ENCODE measurements around the gene ARHGEF40.

The ARHGEF40 gene

DNA sequence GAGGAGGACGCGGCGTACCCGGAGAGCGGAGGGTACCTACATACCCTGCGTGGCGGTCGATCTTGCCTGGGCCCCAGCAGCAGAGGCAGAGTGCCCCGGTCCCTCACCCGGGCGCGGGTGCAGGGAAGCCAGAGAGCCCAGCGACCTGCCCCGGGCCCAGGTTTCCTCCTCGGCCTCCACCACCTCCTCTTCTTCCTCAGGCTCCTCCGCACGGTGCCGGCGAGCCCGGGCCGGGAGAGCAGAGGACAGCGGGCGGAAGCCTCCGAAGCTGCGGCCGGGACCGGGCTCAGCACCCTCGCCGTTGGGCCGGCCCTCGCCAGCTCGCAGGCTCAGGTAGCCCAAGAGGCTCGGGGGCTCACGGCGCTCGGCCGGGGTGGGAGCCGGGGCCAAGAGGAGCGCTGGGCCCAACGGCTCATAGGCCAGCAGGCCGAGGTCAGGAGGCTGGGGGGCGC, 21.7 kb downstream of the ARHGEF40 start:
- DNase-seq: no peak
- H3K9me3 ChIP-seq (ENCODE audit: control insufficient read depth, low read length): no peaks in the 10 kb centered on the region
- peaks cover 11% of the 10 kb centered on the region for H3K4me1 ChIP-seq (ENCODE audit: control insufficient read depth, insufficient read depth, low read length, poor library complexity, severe bottlenecking)
- H3K36me3 ChIP-seq (ENCODE audit: control insufficient read depth, insufficient read depth, low read length): no peaks in the 10 kb centered on the region
- H3K27me3 ChIP-seq (replicated peaks; ENCODE audit: control insufficient read depth, insufficient read depth, low read length, poor library complexity, severe bottlenecking): no peaks in the 10 kb centered on the region
- H3K4me3 ChIP-seq (ENCODE audit: insufficient read depth, low read depth, low read length, poor library complexity, severe bottlenecking): no peak overlapping the region
- peak overlapping the region; percentile 22 for H3K27ac ChIP-seq (ENCODE audit: insufficient read depth, low read length, poor library complexity, severe bottlenecking)

DNA sequence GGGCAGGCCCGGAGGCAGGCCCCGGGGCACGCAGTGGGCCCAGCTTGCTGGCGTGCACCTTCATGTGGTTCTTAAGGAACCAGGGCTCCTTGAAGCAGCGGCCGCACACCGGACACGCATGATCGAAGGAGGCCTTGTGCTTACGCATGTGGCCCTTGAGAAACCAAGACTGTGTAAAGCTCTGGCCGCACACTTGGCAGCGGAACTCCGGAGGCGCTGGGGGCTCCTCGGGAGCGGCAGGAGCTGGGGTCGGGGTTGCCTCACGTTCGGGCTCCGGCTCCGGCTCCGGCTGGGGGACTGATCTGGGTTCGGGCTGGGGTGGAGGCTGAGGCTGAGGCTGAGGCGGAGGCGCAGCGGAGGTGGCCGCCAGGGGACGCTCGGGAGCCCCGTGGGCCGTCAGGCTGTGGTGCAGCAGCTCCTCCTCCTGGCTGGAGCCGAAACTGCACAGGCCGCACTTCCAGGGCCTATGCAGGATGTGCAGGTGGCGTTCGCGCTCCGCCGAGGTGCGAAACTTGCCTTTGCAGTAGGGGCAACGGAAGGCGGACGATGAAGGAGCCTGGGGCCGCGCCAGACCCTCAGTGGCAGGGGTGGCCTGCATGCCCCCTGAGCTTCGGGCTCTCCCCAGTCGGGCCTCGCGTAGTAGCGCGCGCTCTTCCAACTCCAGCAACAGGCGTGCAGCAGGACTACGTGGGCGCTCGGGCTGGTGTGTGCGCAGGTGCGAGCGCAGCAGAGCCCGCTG, 22.3 kb downstream of the ARHGEF40 start:
- no peak overlapping the region for H3K27ac ChIP-seq (ENCODE audit: insufficient read depth, low read length, poor library complexity, severe bottlenecking)
- no peak overlapping the region for H3K4me3 ChIP-seq (ENCODE audit: insufficient read depth, low read depth, low read length, poor library complexity, severe bottlenecking)
- no peaks in the 10 kb centered on the region for H3K27me3 ChIP-seq (replicated peaks; ENCODE audit: control insufficient read depth, insufficient read depth, low read length, poor library complexity, severe bottlenecking)
- peak; percentile 75 to 84 (median 83) for DNase-seq
- peaks cover 11% of the 10 kb centered on the region for H3K4me1 ChIP-seq (ENCODE audit: control insufficient read depth, insufficient read depth, low read length, poor library complexity, severe bottlenecking)
- no peaks in the 10 kb centered on the region for H3K9me3 ChIP-seq (ENCODE audit: control insufficient read depth, low read length)
- H3K36me3 ChIP-seq (ENCODE audit: control insufficient read depth, insufficient read depth, low read length): no peaks in the 10 kb centered on the region

DNA sequence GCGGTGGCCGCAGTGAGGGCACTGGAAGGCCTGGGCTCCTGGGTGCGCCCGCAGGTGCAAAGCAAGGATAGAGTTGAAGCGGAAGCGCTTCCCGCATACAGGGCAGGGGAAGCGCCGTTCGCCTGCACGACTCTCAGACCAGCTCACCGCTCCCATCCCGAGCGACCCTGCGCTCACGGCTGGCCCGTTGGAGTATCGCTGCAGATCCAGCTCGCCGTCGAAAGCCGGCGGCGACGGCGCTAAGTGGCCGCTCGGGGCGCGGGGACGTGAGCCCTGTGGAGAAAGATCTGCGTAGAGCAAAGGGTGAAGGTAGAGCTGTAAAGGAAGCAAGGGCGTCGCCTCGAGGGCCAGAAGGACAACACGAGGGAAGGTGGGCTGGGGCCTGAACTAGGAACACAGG, 22.9 kb downstream of the ARHGEF40 start:
- Histone ChIP-seq H3K27me3 (replicated peaks; ENCODE audit: control insufficient read depth, insufficient read depth, low read length, poor library complexity, severe bottlenecking) (no peaks in the 10 kb centered on the region), H3K9me3 (ENCODE audit: control insufficient read depth, low read length) (no peaks in the 10 kb centered on the region), H3K36me3 (ENCODE audit: control insufficient read depth, insufficient read depth, low read length) (no peaks in the 10 kb centered on the region), H3K4me1 (ENCODE audit: control insufficient read depth, insufficient read depth, low read length, poor library complexity, severe bottlenecking) (peaks cover 10% of the 10 kb centered on the region), H3K27ac (ENCODE audit: insufficient read depth, low read length, poor library complexity, severe bottlenecking) (no peak overlapping the region), H3K4me3 (ENCODE audit: insufficient read depth, low read depth, low read length, poor library complexity, severe bottlenecking) (no peak overlapping the region)
- no peak for DNase-seq

GRCh38 chr14:21093769-21094681, 23.9 kb downstream of the ARHGEF40 start:
- DNase-seq: no peak
- no peaks in the 10 kb centered on the region for H3K9me3 ChIP-seq (ENCODE audit: control insufficient read depth, low read length)
- H3K27ac ChIP-seq (ENCODE audit: insufficient read depth, low read length, poor library complexity, severe bottlenecking): no peak overlapping the region
- H3K36me3 ChIP-seq (ENCODE audit: control insufficient read depth, insufficient read depth, low read length): no peaks in the 10 kb centered on the region
- H3K4me3 ChIP-seq (ENCODE audit: insufficient read depth, low read depth, low read length, poor library complexity, severe bottlenecking): no peak overlapping the region
- no peaks in the 10 kb centered on the region for H3K27me3 ChIP-seq (replicated peaks; ENCODE audit: control insufficient read depth, insufficient read depth, low read length, poor library complexity, severe bottlenecking)
- peaks cover 12% of the 10 kb centered on the region for H3K4me1 ChIP-seq (ENCODE audit: control insufficient read depth, insufficient read depth, low read length, poor library complexity, severe bottlenecking)

DNA sequence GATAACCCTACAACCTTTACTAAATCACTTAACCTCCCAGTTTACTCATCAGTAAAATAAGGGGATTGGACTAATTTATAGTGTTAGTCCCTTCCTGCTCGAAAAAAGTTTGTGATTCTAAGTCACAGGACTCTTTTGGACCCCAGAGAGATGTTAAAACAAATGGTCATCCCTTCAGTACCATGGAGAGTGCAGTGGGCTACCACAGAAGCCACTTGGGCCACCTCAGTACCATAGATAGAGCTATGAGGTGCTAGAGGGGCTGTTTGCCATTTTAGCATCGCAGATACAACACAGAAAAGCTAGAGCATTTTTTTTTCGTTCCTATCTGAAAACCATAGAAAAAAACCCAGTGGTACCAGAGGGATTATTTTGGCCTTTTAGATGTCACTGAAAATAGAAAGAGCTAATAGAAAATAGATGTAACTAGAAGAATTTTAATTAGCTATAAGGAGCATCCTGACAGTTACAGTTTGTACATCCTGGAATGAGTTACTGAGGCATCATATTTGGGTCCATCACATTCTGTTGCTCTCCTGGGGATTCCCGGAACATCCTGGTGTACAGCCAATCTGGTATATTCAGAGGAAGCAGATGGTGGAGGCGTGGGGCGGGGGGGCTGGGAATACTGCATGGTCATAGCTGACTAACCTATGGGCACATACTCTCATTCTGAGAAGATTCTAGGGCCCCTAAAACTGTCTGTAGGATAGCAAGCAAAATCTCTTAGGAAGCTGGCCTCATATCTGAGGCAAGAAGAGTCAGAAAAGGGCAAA, 25.5 kb downstream of the ARHGEF40 start:
- Histone ChIP-seq H3K27ac (ENCODE audit: insufficient read depth, low read length, poor library complexity, severe bottlenecking) (no peak overlapping the region), H3K27me3 (replicated peaks; ENCODE audit: control insufficient read depth, insufficient read depth, low read length, poor library complexity, severe bottlenecking) (no peaks in the 10 kb centered on the region), H3K4me3 (ENCODE audit: insufficient read depth, low read depth, low read length, poor library complexity, severe bottlenecking) (no peak overlapping the region), H3K36me3 (ENCODE audit: control insufficient read depth, insufficient read depth, low read length) (no peaks in the 10 kb centered on the region), H3K4me1 (ENCODE audit: control insufficient read depth, insufficient read depth, low read length, poor library complexity, severe bottlenecking) (peaks cover 15% of the 10 kb centered on the region), H3K9me3 (ENCODE audit: control insufficient read depth, low read length) (no peaks in the 10 kb centered on the region)
- no peak for DNase-seq

DNA sequence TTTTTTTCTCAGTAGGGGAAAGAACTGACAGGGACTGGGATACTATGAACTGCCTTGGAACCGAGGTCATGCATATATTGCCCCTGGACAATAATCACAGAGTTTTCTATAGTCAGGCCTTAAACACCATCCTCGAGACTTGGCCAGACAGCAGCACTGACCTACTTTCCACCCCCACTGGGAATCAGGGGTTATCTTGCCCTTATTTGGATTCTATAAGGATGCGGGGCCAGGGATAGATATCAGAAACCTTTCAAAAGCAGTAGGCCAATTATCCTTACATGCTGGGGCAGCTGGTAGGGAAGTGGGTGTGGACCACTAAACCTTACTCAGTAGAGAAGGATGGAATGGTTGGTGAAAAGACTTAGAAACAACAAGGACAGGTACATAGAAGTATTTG, 26.3 kb downstream of the ARHGEF40 start:
- DNase-seq: no peak
- H3K4me1 ChIP-seq (ENCODE audit: control insufficient read depth, insufficient read depth, low read length, poor library complexity, severe bottlenecking): peaks cover 15% of the 10 kb centered on the region
- no peak overlapping the region for H3K4me3 ChIP-seq (ENCODE audit: insufficient read depth, low read depth, low read length, poor library complexity, severe bottlenecking)
- H3K9me3 ChIP-seq (ENCODE audit: control insufficient read depth, low read length): no peaks in the 10 kb centered on the region
- no peaks in the 10 kb centered on the region for H3K27me3 ChIP-seq (replicated peaks; ENCODE audit: control insufficient read depth, insufficient read depth, low read length, poor library complexity, severe bottlenecking)
- no peaks in the 10 kb centered on the region for H3K36me3 ChIP-seq (ENCODE audit: control insufficient read depth, insufficient read depth, low read length)
- no peak overlapping the region for H3K27ac ChIP-seq (ENCODE audit: insufficient read depth, low read length, poor library complexity, severe bottlenecking)

DNA sequence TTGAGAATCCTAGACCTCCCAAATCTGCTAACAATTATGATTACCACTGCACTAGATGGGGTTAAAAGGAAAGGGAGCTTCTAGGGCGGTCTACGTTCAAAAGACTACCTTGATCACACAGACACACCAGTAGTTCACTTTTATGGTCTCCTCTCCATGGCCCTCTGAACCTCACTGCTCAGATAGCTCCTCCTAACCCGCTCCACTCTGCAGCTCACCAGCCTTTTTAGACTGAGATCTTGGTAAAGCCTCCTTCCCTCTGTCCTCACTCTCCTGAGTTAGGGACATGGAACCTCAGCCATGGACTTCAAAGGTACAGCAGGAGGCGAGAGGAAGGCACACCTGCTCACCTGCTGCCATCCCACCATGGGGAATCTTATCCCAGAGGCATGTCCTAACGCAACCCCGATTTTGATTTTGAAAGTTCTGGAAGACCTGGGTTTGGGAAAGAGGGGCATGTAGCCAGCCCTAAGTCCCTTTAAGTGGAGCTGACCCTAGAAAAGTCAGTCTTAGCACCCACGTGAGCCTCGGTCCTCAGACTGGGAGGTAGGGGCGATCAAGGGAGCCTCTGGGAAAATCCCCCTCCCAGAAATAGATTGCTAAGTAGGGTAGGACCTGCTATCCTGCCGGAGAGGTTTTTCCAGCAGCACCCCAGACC, 27.0 kb downstream of the ARHGEF40 start:
- peak overlapping the region; percentile 70 for H3K27ac ChIP-seq (ENCODE audit: insufficient read depth, low read length, poor library complexity, severe bottlenecking)
- no peaks in the 10 kb centered on the region for H3K9me3 ChIP-seq (ENCODE audit: control insufficient read depth, low read length)
- H3K36me3 ChIP-seq (ENCODE audit: control insufficient read depth, insufficient read depth, low read length): no peaks in the 10 kb centered on the region
- peak overlapping the region; percentile 20 for H3K4me3 ChIP-seq (ENCODE audit: insufficient read depth, low read depth, low read length, poor library complexity, severe bottlenecking)
- DNase-seq: no peak
- no peaks in the 10 kb centered on the region for H3K27me3 ChIP-seq (replicated peaks; ENCODE audit: control insufficient read depth, insufficient read depth, low read length, poor library complexity, severe bottlenecking)
- H3K4me1 ChIP-seq (ENCODE audit: control insufficient read depth, insufficient read depth, low read length, poor library complexity, severe bottlenecking): peaks cover 15% of the 10 kb centered on the region

- peak overlapping the region; percentile 70 for H3K27ac ChIP-seq (ENCODE audit: insufficient read depth, low read length, poor library complexity, severe bottlenecking)
- no peaks in the 10 kb centered on the region for H3K9me3 ChIP-seq (ENCODE audit: control insufficient read depth, low read length)
- H3K27me3 ChIP-seq (replicated peaks; ENCODE audit: control insufficient read depth, insufficient read depth, low read length, poor library complexity, severe bottlenecking): no peaks in the 10 kb centered on the region
- no peak for DNase-seq
- no peaks in the 10 kb centered on the region for H3K36me3 ChIP-seq (ENCODE audit: control insufficient read depth, insufficient read depth, low read length)
- H3K4me1 ChIP-seq (ENCODE audit: control insufficient read depth, insufficient read depth, low read length, poor library complexity, severe bottlenecking): peaks cover 15% of the 10 kb centered on the region
- peak overlapping the region; percentile 20 for H3K4me3 ChIP-seq (ENCODE audit: insufficient read depth, low read depth, low read length, poor library complexity, severe bottlenecking)
Observed at GRCh38 chr14:21097636-21098075, 27.6 kb downstream of the ARHGEF40 start.

DNA sequence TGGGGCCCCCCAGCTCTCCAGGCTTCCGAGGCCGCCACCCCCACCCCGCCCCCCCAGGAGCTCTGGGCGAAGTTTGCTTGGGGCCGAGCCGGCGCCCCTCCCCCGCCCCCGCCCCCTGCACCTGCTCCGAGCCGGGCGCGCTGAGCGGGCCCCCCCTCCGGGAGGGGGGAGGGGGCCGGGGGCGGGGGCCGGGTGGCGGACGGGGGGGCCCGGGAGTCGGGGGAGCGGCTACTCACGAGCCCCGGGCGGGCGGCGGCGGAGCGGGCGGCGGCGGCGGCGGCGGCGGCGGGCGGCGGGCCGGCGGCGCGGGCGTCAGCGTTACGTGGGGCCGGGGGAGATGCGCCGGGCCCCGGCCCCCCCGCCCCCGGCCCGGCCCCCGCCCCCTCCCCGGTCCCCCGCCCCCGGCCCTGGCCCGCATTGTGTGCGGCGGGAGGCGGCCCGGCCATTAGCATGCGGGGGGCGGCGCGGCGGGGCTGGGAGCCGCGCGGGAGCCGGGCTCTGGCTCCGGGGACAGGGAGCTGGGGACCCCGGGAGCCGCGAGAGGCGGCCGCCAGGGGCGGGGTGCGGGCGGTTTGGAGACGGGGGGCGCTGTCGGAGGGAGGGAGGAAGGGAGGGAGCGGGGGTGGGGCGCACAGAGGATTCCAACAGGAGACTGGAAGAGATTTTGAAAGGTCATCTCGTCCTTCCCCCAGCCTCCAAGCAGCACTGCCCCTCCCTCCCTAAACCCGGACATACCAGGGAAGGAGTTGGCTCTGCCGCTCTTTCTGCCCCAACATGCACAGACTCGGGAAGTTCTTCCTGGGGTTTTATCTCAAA, 28.2 kb downstream of the ARHGEF40 start, which contains the start of gene ZNF219:
TSS of gene ZNF219 (minus strand) at position 580 of the 816 bp plus-strand sequence. CDS start 5,064 bp downstream, outside the sequence.
- H3K9me3 ChIP-seq (ENCODE audit: control insufficient read depth, low read length): no peaks in the 10 kb centered on the region
- peak within 1 kb of the TSS; percentile 74 for H3K27ac ChIP-seq (ENCODE audit: insufficient read depth, low read length, poor library complexity, severe bottlenecking)
- DNase-seq: peak; percentile 25 to 34 (median 32)
- no peaks in the 10 kb centered on the region for H3K27me3 ChIP-seq (replicated peaks; ENCODE audit: control insufficient read depth, insufficient read depth, low read length, poor library complexity, severe bottlenecking)
- peak within 1 kb of the TSS; percentile 43 for H3K4me3 ChIP-seq (ENCODE audit: insufficient read depth, low read depth, low read length, poor library complexity, severe bottlenecking)
- peaks cover 19% of the 10 kb centered on the region for H3K4me1 ChIP-seq (ENCODE audit: control insufficient read depth, insufficient read depth, low read length, poor library complexity, severe bottlenecking)
- no peaks in the 10 kb centered on the region for H3K36me3 ChIP-seq (ENCODE audit: control insufficient read depth, insufficient read depth, low read length)

Data from effector memory CD4-positive, alpha-beta T cell (primary cell).